ENCODE measurements around the gene ABCC8.

Gene ABCC8

GRCh38 chr11:17498475-17498874 is 21.8 kb upstream of the ABCC8 start:
- H3K36me3 ChIP-seq (ENCODE audit: insufficient read depth, low read length), result no peaks in the 10 kb centered on the region
- no peak for DNase-seq (ENCODE audit: low read depth, low spot score)
- no peaks in the 10 kb centered on the region for H3K9me3 ChIP-seq (ENCODE audit: low read depth, low read length)
- H3K4me3 ChIP-seq, result no peak overlapping the region
- H3K9ac ChIP-seq (ENCODE audit: insufficient read length), result no peak overlapping the region
- TF ChIP-seq FOXP2 (optimal IDR thresholded peaks at IDR 0.05; ENCODE audit: control extremely low read depth, extremely low read length, insufficient read depth) (no peak), EZH2 (IDR thresholded peaks at IDR 0.05) (no peak), POLR2AphosphoS5 (IDR thresholded peaks at IDR 0.05; ENCODE audit: borderline replicate concordance, low read depth, low read length) (no peak)
- no peak overlapping the region for H3K27ac ChIP-seq

GRCh38 chr11:17498058-17498457 is 21.4 kb upstream of the ABCC8 start:
- H3K27ac ChIP-seq, result no peak overlapping the region
- H3K36me3 ChIP-seq (ENCODE audit: insufficient read depth, low read length), result no peaks in the 10 kb centered on the region
- no peak overlapping the region for H3K9ac ChIP-seq (ENCODE audit: insufficient read length)
- TF ChIP-seq FOXP2 (optimal IDR thresholded peaks at IDR 0.05; ENCODE audit: control extremely low read depth, extremely low read length, insufficient read depth) (no peak), EZH2 (IDR thresholded peaks at IDR 0.05) (no peak), POLR2AphosphoS5 (IDR thresholded peaks at IDR 0.05; ENCODE audit: borderline replicate concordance, low read depth, low read length) (no peak)
- no peak for DNase-seq (ENCODE audit: low read depth, low spot score)
- no peak overlapping the region for H3K4me3 ChIP-seq
- H3K9me3 ChIP-seq (ENCODE audit: low read depth, low read length), result no peaks in the 10 kb centered on the region

GRCh38 chr11:17496406-17496805 is 19.8 kb upstream of the ABCC8 start:
- no peak for DNase-seq (ENCODE audit: low read depth, low spot score)
- H3K36me3 ChIP-seq (ENCODE audit: insufficient read depth, low read length), result no peaks in the 10 kb centered on the region
- TF ChIP-seq POLR2AphosphoS5 (IDR thresholded peaks at IDR 0.05; ENCODE audit: borderline replicate concordance, low read depth, low read length) (no peak), EZH2 (IDR thresholded peaks at IDR 0.05) (no peak), FOXP2 (optimal IDR thresholded peaks at IDR 0.05; ENCODE audit: control extremely low read depth, extremely low read length, insufficient read depth) (no peak)
- no peak overlapping the region for H3K9ac ChIP-seq (ENCODE audit: insufficient read length)
- H3K9me3 ChIP-seq (ENCODE audit: low read depth, low read length), result no peaks in the 10 kb centered on the region
- H3K27ac ChIP-seq, result no peak overlapping the region
- H3K4me3 ChIP-seq, result no peak overlapping the region

- Histone ChIP-seq H3K27ac (no peak overlapping the region), H3K9me3 (ENCODE audit: low read depth, low read length) (no peaks in the 10 kb centered on the region), H3K36me3 (ENCODE audit: insufficient read depth, low read length) (no peaks in the 10 kb centered on the region), H3K9ac (ENCODE audit: insufficient read length) (no peak overlapping the region), H3K4me3 (no peak overlapping the region)
- TF ChIP-seq FOXP2 (optimal IDR thresholded peaks at IDR 0.05; ENCODE audit: control extremely low read depth, extremely low read length, insufficient read depth), result no peak
- no peak for TF ChIP-seq POLR2AphosphoS5 (IDR thresholded peaks at IDR 0.05; ENCODE audit: borderline replicate concordance, low read depth, low read length)
- no peak for TF ChIP-seq EZH2 (IDR thresholded peaks at IDR 0.05)
- DNase-seq (ENCODE audit: low read depth, low spot score), result no peak
These were observed 17.4 kb upstream of the ABCC8 start for GRCh38 chr11:17494019-17494418.

- no peak for DNase-seq (ENCODE audit: low read depth, low spot score)
- H3K27ac ChIP-seq, result no peak overlapping the region
- no peaks in the 10 kb centered on the region for H3K9me3 ChIP-seq (ENCODE audit: low read depth, low read length)
- no peak overlapping the region for H3K9ac ChIP-seq (ENCODE audit: insufficient read length)
- no peak overlapping the region for H3K4me3 ChIP-seq
- H3K36me3 ChIP-seq (ENCODE audit: insufficient read depth, low read length), result no peaks in the 10 kb centered on the region
- TF ChIP-seq POLR2AphosphoS5 (IDR thresholded peaks at IDR 0.05; ENCODE audit: borderline replicate concordance, low read depth, low read length) (no peak), FOXP2 (optimal IDR thresholded peaks at IDR 0.05; ENCODE audit: control extremely low read depth, extremely low read length, insufficient read depth) (no peak), EZH2 (IDR thresholded peaks at IDR 0.05) (no peak)
These were observed 14.3 kb upstream of the ABCC8 start for GRCh38 chr11:17490938-17491337.

- Histone ChIP-seq H3K27ac (no peak overlapping the region), H3K9me3 (ENCODE audit: low read depth, low read length) (no peaks in the 10 kb centered on the region), H3K36me3 (ENCODE audit: insufficient read depth, low read length) (no peaks in the 10 kb centered on the region), H3K4me3 (no peak overlapping the region), H3K9ac (ENCODE audit: insufficient read length) (no peak overlapping the region)
- DNase-seq (ENCODE audit: low read depth, low spot score), result no peak
- TF ChIP-seq FOXP2 (optimal IDR thresholded peaks at IDR 0.05; ENCODE audit: control extremely low read depth, extremely low read length, insufficient read depth) (no peak), EZH2 (IDR thresholded peaks at IDR 0.05) (no peak), POLR2AphosphoS5 (IDR thresholded peaks at IDR 0.05; ENCODE audit: borderline replicate concordance, low read depth, low read length) (no peak)
These were observed 13.6 kb upstream of the ABCC8 start for GRCh38 chr11:17490232-17490631.

- H3K9ac ChIP-seq (ENCODE audit: insufficient read length), result no peak overlapping the region
- TF ChIP-seq EZH2 (IDR thresholded peaks at IDR 0.05), result no peak
- no peak for TF ChIP-seq FOXP2 (optimal IDR thresholded peaks at IDR 0.05; ENCODE audit: control extremely low read depth, extremely low read length, insufficient read depth)
- TF ChIP-seq POLR2AphosphoS5 (IDR thresholded peaks at IDR 0.05; ENCODE audit: borderline replicate concordance, low read depth, low read length), result no peak
- no peaks in the 10 kb centered on the region for H3K9me3 ChIP-seq (ENCODE audit: low read depth, low read length)
- DNase-seq (ENCODE audit: low read depth, low spot score), result no peak
- H3K36me3 ChIP-seq (ENCODE audit: insufficient read depth, low read length), result no peaks in the 10 kb centered on the region
- H3K27ac ChIP-seq, result no peak overlapping the region
- H3K4me3 ChIP-seq, result no peak overlapping the region
These were observed 13.1 kb upstream of the ABCC8 start for GRCh38 chr11:17489751-17490150.

GRCh38 chr11:17488563-17488962 is 11.9 kb upstream of the ABCC8 start:
- Histone ChIP-seq H3K9me3 (ENCODE audit: low read depth, low read length) (no peaks in the 10 kb centered on the region), H3K9ac (ENCODE audit: insufficient read length) (no peak overlapping the region), H3K36me3 (ENCODE audit: insufficient read depth, low read length) (no peaks in the 10 kb centered on the region), H3K27ac (no peak overlapping the region), H3K4me3 (no peak overlapping the region)
- DNase-seq (ENCODE audit: low read depth, low spot score), result no peak
- TF ChIP-seq POLR2AphosphoS5 (IDR thresholded peaks at IDR 0.05; ENCODE audit: borderline replicate concordance, low read depth, low read length) (no peak), FOXP2 (optimal IDR thresholded peaks at IDR 0.05; ENCODE audit: control extremely low read depth, extremely low read length, insufficient read depth) (no peak), EZH2 (IDR thresholded peaks at IDR 0.05) (no peak)

GRCh38 chr11:17486646-17487045 is 10.0 kb upstream of the ABCC8 start:
- TF ChIP-seq POLR2AphosphoS5 (IDR thresholded peaks at IDR 0.05; ENCODE audit: borderline replicate concordance, low read depth, low read length), result no peak
- TF ChIP-seq EZH2 (IDR thresholded peaks at IDR 0.05), result no peak
- no peak for TF ChIP-seq FOXP2 (optimal IDR thresholded peaks at IDR 0.05; ENCODE audit: control extremely low read depth, extremely low read length, insufficient read depth)
- no peaks in the 10 kb centered on the region for H3K9me3 ChIP-seq (ENCODE audit: low read depth, low read length)
- no peak overlapping the region for H3K9ac ChIP-seq (ENCODE audit: insufficient read length)
- no peak overlapping the region for H3K27ac ChIP-seq
- no peak overlapping the region for H3K4me3 ChIP-seq
- DNase-seq (ENCODE audit: low read depth, low spot score), result no peak
- H3K36me3 ChIP-seq (ENCODE audit: insufficient read depth, low read length), result no peaks in the 10 kb centered on the region

Data from SK-N-MC (cell line).